C1 segment of cervical spinal cord (tissue), 14 donors: ENCODE results near the gene BORCS5.
"Not testable (repeated sequence)": the region's sequence is repeated elsewhere in the genome, so short reads cannot be mapped to it uniquely, and the experiment has no call there.

ENCODE experiments used
- DNase-seq, 14 donors: peaks; one replicate each; lab custom pipeline; 2025; lab: John Stamatoyannopoulos, UW

Gene BORCS5

DNA sequence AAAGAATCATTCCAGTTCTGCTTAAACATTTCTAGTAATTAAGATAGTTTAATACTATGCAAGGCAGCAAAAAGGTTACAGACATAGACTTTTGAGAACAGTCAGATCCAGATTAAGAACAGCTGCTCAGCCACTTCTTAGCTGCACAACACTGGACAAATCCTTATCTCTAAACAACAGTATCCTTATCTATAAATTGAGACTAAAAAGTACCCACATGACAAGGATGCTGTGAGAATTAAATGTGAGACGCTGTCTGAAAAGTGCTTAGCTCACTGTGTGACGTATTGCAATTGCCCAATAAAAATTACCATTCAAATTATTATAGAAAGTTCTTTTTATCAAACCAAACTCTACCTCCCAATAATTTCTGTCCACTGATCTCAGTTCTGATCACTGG is 35.5 kb downstream of the BORCS5 start:
- DNase-seq, result no peak

DNA sequence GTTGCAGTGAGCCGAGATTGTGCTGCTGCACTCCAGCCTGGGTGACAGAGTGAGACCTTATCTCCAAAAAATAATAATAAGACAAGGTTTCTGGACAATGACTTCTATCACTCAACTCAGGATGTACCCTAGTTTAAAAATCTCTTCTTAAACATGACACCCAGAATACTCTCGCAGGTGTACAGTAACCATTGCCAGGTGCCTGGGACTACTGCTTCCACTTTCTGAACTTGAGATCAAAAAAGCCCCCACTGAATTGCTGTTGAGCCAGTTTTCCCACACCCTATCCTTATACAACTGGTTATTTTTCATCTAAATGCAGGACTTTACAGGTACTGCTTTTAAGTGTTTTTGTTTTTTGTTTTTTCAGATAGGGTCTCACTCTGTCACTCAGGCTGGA is 36.3 kb downstream of the BORCS5 start:
- no peak for DNase-seq

DNA sequence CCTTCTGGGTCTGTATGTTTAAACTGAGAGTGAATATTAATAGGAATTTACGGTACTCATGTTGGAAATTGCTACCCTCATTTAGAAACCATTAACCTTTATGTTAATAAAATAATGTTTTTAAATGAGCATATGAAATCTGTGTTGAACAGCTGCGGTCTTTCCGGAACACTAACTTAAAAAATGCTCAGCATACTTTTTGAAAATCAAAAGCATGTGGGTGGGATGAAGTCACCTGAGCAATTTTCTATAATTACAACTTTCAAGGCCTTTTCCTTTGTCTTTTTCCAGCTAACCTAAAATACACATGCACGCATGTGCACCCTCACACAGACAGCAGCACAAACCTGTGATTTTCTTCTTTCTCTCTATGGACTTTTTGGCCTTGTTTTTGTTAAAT is 39.8 kb downstream of the BORCS5 start:
- no peak for DNase-seq

DNA sequence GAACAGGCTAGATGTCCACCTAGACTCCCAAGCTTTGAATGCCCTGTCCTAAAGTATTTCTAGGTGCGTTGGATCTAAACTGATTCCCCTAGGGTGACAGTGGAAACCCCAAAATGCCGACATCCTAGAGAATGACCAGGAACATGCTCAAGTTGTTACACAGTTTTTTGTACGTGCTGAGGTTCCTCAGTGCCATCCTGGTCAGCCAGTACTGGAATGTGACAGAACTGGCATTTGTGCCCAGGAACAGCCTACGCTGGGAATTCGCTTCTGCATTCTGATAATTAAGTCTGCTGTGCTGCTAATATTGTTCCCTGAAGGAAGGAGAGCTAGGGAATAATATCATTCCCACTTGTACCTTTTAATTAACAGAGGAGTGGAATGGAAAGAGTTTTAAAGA is 40.3 kb downstream of the BORCS5 start:
- no peak for DNase-seq

DNA sequence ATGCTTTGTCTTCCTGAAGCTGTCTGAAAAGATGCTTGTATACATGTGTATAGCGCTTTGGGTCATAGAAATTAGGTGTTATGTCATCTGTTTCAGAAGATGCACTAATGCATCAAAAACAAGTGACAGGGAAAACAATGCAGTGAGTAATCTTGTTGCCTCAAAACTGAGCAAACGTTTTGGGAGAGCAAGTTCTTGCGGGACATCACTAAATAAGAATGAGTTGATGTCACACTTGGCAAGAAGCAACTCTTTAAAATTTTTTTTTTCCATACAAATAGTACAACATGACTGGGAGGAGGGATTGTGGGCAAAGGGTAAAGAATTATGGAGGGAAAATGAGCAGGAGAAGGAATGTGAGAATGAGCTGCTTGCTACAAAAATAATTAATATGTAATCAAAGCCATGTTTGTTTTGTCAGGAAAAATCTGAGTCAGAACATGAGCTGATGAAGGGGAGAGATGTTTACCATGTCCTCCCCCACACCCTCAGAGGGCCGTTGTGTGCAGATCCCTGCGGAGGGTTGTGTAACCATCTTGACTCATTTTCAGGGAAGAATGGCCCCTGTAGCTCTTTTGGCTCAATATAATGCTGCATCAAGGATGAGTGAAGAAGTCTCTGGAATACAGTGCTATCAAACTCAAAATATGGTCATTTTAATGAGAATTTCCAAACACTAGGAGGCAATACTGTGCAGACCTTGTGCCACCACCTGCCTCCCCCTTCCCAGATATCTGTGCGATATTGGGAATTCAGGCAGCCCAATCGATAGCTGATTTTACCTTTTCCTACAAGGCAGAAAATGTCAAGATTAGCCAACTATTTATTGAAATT is 41.4 kb downstream of the BORCS5 start:
- DNase-seq, result peak in 1 of 14 donors; percentile 35

DNA sequence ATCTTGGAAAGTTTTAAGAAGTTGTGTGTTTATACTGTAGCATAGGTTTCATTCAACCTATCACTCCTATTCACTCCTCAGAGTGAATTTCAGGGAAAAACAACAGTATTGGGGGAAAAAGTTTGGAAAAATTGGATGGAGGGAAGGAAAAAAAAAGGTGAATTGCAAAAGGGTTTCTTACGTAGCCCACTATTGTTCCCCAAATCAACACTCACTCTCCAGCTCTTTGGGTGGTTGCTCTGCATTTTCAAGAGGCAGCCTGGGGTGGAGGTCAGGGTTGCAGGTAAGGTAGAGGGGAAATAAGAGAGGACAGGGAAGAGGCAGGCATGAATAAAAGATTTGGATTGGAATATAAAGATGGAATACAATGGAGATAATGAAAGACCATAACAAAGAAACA is 42.3 kb downstream of the BORCS5 start:
- no peak for DNase-seq

DNA sequence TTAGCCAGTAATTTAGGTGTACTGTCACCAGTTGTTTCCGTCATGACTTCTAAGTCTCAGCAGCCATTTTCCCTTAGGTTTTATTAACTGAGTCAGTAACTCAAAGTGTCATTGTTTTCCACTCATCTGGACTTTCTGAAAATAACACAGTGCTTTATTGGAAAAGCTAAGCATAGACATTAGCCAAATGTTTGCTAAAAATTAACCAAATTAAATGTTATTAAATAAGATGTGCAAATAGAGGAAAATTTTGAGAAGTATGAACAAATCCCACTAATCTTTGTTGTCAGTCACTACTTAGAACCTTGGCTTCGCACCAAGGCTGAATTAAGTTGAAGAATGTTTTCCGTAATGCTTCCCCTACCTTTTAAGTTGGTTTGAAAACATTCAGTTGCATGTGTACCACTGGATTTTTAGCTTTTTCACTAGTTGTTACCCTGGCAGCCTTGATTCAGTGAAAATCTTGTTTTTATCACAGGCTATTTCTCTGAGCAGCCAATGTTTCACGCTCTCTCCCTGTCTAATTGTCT is 43.0 kb downstream of the BORCS5 start:
- DNase-seq, result no peak

DNA sequence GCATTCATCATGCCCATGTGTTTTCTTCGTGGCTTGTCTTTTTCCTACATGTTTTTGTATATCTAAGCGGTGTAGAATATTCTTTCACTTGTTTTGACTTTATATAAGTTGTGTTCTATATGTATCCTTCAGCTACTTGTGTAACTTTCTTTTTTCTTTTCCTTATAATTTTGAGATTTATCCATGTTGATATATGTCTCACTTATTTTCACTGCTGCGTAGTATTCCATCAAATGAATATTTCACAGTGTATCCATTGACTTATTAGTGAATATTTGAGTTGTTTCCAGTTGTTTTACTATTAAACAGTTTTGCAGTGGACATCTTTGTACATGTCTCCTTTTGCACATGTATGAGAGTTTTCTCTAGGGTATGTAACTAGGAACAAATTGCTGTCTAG is 43.9 kb downstream of the BORCS5 start:
- no peak for DNase-seq

DNA sequence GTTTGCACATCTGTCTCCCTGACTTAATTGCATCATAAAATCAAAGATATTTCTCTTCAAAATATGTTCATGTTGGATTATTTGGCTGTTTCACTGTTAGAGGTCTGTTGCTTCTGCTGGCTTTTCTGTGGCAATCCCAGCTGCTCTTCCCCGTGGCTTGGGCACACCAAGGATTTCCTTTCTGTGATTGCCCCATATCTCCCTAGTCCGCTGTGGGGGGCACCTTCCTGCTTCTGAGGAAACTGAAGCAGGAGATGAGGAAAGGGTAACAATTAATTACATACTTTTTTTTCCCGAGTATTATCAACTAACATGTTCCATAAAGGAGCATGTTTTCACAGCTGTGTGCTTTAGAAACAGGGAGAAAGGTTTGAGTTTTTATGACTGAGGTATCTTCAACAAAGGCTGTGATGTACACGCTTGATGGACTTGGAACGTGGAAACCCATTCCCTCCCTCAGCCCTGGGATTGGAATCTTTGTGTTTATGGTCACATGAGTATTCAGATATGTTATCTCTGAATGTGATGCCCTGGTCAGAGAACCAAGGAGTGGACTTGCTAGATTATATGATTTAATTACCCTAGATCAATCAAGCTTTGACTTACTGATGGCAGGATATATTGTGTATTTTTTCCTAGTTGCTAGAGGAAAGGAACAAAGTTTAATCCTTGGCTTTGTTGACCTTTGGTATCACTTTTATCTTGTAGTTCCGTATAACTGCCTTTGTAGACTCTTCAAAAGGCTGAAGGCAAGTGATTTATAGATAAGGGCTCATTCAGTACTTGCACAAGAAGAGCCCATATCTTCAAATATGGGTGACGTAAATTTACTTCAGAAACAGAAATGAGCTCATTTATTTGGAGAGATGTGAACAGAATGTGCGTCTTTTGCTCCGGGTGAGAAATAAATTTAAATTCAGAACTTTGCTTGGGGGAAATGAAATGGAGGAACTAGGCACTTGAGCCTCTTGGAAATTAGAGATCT is 46.7 kb downstream of the BORCS5 start:
- no peak for DNase-seq

DNA sequence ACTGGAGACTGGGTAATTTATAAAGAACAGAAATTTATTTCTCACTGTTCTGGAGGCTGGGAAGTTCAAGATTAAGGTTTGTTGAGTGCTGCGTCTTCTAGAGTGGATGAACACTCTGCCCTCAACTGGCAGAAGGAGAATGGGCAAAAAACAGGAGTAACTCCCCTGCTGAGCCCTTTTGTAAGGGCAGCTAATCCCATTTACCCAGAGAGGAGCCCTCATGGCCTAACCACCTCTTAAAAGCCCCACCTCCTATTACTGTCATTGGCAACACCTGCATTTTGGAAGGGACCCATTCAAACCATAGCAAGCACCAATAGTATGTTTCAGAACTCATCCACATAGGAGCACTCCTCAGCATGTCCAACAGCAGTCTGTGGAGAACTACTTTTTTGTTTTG is 47.4 kb downstream of the BORCS5 start:
- DNase-seq, result no peak

DNA sequence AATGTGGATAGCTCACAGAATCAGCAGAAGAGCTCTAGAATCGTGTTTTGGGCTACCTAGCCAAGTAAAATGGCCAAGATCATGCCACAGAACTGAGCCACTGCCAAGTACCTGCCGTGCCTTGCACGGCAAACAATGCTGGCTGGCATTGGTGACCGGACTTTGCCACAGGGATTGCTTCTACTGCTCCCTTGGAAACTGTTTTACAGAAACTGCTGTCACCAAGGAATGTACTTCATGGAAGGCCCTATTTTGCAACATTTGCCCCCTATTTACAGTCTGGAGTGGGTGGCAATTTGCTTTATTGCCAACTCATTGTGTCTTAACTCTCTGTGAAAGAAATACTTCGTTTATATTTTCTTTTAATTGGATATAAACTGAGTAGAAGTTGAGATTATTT is 49.0 kb downstream of the BORCS5 start:
- peak in 9 of 14 donors; percentile 33 to 87 (median 44) for DNase-seq

DNA sequence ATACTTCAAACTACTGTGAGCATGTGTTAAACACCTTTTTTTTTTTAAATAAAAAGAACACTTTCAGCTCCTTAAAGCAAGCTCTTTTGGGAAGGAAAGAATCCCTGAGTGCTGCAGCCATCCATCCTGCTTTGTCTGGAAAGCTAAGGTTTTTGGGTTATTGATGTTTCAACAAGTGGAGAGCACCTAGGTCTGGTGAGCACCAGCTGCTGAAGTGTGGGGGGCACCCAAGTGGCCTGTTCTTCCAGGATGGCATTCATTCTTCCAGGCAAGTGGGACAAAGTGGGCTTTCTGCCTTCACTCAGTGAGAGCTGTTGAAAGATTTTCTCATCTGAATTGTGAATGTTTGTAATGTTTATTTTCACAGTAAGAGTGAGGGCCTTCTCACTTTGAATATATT is 49.9 kb downstream of the BORCS5 start:
- no peak for DNase-seq

DNA sequence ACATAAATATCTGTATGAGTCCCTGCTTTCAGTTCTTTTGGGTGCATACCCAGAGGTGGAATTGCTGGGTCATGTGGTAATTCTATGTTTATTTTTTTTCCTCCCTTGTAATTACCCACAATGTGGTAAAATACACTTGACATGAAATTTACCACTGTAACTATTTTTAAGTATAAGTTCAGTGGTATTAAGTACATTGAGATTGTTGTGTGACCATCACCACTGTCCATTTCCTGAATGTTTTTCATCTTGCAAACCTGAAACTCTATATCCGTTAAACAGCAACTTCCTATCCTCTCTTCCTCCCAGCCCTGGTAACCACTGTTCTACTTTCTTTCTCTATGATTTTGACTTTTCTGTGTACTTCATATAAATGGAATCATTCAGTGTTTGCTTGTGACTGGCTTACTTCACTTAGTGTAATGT is 51.4 kb downstream of the BORCS5 start:
- DNase-seq, result no peak

DNA sequence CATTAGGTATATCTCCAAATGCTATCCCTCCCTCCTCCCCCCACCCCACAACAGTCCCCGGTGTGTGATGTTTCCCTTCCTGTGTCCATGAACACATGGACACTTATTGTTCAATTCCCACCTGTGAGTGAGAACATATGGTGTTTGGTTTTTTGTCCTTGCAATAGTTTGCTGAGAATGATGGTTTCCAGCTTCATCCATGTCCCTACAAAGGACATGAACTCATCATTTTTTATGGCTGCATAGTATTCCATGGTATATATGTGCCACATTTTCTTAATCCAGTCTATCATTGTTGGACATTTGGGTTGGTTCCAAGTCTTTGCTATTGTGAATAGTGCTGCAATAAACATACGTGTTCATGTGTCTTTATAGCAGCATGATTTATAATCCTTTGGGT is 52.5 kb downstream of the BORCS5 start:
- DNase-seq, result not testable (repeated sequence)

DNA sequence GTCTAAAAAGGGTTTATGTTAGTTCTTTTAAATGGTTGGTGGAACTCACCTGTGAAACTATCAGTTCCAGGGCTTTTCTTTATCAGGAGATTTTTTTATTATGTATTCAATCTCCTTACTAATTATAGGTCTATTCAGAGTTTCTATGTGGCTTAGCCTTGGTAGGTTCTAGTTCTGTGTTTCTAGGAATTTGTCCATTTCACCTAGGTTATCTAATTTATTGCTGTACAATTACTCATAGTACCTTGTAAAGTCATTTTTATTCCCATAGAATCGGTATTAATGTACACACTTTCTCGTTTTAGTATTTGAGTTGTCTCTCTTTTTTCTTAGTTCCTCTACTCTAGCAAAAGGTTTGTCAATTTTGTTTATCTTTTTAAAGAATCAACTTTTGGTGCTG is 59.0 kb downstream of the BORCS5 start:
- DNase-seq, result no peak

DNA sequence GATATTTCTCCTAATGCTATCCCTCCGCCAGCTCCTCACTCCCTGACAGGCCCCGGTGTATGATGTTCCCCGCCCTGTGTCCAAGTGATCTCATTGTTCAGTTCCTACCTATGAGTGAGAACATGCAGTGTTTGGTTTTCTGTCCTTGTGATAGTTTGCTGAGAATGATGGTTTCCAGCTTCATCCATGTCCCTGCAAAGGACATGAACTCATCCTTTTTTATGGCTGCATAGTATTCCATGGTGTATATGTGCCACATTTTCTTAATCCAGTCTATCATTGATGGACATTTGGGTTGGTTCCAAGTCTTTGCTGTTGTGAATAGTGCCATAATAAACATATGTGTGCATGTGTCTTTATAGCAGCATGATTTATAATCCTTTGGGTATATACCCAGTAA is 62.3 kb downstream of the BORCS5 start:
- DNase-seq, result not testable (repeated sequence)

DNA sequence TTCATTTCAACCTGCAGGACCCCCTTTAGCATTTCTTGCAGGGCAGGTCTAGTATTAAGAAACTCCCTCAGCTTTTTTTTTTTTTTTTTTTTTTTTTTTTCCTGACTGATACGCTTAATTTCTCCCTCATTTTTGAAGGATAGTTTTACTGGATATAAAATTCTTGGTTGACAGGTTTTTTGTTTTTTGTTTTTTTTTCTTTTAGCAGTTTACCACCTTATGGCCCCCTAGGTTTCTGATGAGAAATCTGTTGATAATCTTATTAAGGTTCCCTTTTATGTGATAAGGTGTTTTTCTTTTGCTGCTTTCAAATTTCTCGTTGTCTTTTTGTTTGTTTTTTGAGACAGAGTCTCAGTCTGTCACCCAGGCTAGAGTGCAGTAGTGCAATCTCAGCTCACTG is 66.5 kb downstream of the BORCS5 start:
- no peak for DNase-seq

DNA sequence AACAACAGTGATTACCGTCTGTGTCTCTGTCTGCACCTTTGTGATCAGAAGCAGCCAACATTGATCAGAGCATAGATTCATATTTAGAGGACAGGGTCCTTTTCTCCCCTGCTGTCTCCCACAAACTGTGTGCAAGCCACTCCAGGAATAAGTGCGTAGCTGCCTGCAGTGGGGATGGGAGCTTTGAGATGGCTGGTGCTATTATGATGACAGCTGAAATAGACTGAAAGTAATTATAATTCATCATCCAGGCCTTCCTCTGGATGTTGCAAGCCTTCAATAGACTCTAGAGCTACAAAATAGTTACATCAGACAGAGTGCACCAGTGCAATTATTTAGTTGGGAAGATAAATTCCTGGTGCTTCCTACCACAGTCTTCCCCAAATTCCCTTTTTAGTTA is 68.1 kb downstream of the BORCS5 start:
- DNase-seq, result no peak

DNA sequence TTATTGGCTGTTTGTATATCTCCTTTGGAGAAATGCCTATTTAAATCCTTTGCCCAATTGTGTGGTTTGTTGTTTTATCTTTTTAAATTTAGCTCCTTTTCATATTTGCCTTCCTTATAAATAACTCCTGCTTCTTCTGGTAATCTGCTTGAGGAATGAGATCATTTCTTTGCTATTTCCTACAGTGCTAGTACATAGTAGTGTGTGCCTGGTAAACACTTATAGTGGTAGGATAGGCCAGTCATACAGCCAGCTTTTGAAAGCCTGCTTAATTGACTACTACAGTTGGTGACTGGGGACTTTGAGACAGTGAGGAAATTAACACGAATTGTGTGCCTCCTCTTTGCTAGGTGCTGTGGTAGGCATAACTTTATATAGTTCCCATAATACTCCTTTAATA is 68.7 kb downstream of the BORCS5 start:
- DNase-seq, result no peak

DNA sequence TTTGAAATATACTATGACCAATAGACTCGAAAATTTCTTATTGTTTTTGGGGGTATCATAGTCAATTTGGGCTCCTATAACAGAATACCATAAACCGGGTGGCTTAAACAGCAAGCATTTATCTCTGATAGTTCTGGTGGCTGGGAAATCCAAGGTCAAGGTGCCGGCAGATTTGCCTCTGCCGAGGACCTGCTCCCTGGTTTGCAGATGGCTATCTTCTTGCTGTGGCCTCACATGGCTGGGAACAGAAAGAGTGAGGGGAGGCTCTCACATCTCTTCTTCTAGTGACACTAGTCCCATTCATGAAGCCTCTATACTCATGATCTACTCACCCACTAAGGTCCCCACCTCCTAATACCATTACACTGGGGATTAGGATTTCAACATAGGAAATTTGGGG is 70.7 kb downstream of the BORCS5 start:
- DNase-seq, result no peak

DNA sequence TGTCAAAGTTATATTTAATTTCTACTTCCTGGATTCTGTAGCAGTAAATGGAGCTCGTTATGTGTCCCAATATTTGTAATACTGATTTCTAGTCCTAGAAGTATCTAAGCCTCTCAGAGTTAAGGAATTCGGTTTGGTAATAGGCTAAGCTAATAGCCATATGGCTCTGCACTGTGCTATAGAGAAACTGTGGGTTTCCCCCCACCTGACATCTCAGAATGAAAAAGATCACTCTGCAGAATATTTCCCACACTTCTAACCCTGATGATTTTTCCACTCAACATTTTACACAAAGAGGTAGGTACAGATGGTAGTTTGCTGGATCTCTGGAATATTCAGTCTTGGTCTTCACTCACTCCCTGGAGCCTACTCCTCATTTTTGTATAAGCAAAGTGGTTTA is 71.2 kb downstream of the BORCS5 start:
- no peak for DNase-seq

DNA sequence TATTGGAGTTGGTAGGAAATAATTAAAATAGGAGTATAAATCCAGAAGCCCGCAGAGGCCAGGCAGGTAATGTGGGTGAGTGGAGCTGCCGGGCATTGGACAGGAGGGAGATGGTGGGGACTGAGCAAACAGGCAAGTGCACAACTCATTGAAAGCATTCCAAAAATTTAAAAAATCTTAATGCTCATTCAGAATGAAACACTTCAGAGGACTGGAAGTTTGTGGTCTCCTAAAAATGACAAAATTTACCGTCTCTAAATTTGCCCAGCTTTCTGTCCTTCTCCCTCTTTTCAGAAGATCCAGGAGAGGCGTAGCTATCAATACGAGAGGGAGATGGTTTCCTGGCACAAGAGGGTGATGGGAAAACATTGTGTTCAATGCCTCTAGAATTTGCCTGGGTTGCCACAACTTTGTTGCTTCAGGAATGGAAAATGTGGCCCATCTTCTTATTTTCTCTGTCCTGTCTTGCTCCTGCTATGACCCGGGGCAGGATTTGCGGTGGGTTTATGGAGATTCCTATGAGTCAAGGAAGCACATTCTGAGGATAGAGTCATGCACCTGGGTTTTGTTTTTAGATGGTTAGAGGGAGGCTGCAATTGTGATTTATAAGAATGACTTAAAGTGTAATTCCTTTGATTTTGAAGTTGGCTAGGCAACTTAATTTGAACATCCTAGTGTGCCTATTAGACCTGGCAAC is 72.2 kb downstream of the BORCS5 start:
- DNase-seq, result no peak
